OCI-LY3 (cell line): ENCODE data around the gene LGALS1.

Experiments used
- CTCF ChIP-seq: fragments of 200-600, 300-600 bp; sonication (generic); IDR thresholded peaks from 2 replicates; pipeline ENCODE4 v1.5.1; 2014; ENCODE audit warnings: antibody characterized with exemption, low read length, low read depth
- EZH2phosphoT487 ChIP-seq: fragments of 200-600 bp; shearing (Covaris generic); IDR thresholded peaks from 2 replicates; pipeline ENCODE4 v1.6.1; 2018; ENCODE audit warnings: antibody characterized with exemption, mixed run types, low read depth

- TF ChIP-seq CTCF (no peak), EZH2phosphoT487 (no peak)
Measured at GRCh38 chr22:37650463-37651136, 24.8 kb upstream of the LGALS1 start.
